ENCODE measurements around the gene CHAC2.
"Not testable (repeated sequence)": the region's sequence is repeated elsewhere in the genome, so short reads cannot be mapped to it uniquely, and the experiment has no call there.

CHAC2 gene

DNA sequence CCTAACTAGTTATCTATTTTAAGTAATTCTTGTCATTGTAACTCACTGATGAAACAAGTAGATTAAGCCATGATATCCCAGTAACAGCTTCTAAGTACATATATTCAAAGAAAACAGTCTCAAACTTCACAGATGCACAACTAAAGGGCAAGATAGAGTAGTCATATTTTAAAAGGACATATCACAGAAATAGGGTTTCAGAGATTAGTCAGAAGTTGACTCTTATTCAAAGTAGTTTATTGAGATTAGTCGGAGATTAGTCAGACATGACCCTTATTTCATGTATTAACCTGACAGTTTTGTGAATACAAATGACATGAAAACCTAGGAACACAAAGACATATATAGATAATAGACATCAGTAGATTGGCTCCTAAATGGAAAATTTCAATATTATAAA is 15.9 kb upstream of the CHAC2 start:
- Histone ChIP-seq H3K36me3 (replicated peaks) (peaks cover 3% of the 10 kb centered on the region), H3K27me3 (replicated peaks) (no peaks in the 10 kb centered on the region), H3K4me3 (ENCODE audit: low read depth, low read length) (no peak overlapping the region), H3K27ac (no peak overlapping the region)
- DNase-seq, result no peak
- TF ChIP-seq, protein P1, sequence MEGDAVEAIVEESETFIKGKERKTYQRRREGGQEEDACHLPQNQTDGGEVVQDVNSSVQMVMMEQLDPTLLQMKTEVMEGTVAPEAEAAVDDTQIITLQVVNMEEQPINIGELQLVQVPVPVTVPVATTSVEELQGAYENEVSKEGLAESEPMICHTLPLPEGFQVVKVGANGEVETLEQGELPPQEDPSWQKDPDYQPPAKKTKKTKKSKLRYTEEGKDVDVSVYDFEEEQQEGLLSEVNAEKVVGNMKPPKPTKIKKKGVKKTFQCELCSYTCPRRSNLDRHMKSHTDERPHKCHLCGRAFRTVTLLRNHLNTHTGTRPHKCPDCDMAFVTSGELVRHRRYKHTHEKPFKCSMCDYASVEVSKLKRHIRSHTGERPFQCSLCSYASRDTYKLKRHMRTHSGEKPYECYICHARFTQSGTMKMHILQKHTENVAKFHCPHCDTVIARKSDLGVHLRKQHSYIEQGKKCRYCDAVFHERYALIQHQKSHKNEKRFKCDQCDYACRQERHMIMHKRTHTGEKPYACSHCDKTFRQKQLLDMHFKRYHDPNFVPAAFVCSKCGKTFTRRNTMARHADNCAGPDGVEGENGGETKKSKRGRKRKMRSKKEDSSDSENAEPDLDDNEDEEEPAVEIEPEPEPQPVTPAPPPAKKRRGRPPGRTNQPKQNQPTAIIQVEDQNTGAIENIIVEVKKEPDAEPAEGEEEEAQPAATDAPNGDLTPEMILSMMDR (IDR thresholded peaks at IDR 0.05; ENCODE audit: low read depth, low read length, missing control alignments), result no peak
- in situ Hi-C loops (cut with HindIII; ENCODE audit: low pct_ligation_motif_present, low sequenced_read_pairs), result no loop called here

DNA sequence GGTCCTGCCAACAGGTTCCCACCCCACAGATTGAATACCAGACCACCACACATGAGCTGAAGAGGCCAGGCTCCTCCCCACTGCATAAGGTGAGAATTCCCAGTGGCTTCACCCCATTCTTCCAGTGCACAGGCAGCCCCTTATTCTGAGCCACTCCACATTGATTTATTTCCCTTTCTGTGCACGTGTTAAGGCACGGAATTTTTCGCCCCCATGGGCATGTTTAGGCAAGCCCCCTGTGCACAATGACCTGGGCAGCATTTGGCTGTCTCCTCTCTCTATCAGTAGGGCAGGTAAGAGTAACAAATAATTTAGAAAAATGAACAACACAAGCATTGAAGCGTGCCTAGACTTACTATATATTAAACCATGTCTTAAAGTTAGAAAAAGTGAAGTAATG is 15.2 kb upstream of the CHAC2 start:
- TF ChIP-seq, protein P1 (IDR thresholded peaks at IDR 0.05; ENCODE audit: low read depth, low read length, missing control alignments), result no peak
- H3K27me3 ChIP-seq (replicated peaks), result no peaks in the 10 kb centered on the region
- H3K27ac ChIP-seq, result no peak overlapping the region
- in situ Hi-C loops (cut with HindIII; ENCODE audit: low pct_ligation_motif_present, low sequenced_read_pairs), result no loop called here
- H3K36me3 ChIP-seq (replicated peaks), result peaks cover 3% of the 10 kb centered on the region
- no peak for DNase-seq
- H3K4me3 ChIP-seq (ENCODE audit: low read depth, low read length), result no peak overlapping the region

DNA sequence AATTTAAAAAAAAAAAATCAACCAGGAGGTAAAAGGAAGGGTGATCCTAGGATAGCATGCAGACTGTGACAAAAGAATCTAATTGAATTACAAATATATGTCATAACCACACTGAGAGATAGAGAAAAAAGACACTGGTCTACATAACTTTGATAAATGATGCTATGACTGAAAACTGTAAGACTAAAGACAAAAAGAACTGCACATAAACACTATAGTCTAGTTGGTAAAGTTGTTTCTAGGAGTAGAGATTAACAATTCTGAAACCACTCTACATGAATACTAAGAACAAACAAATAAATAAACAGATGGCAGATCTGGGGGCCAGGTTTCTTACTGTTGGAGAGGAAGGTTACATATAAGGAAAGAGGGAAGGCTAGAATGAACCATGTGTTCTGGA is 14.6 kb upstream of the CHAC2 start:
- H3K27ac ChIP-seq, result no peak overlapping the region
- in situ Hi-C loops (cut with HindIII; ENCODE audit: low pct_ligation_motif_present, low sequenced_read_pairs), result no loop called here
- TF ChIP-seq, protein P1 (IDR thresholded peaks at IDR 0.05; ENCODE audit: low read depth, low read length, missing control alignments), result no peak
- no peaks in the 10 kb centered on the region for H3K27me3 ChIP-seq (replicated peaks)
- no peak for DNase-seq
- peaks cover 3% of the 10 kb centered on the region for H3K36me3 ChIP-seq (replicated peaks)
- H3K4me3 ChIP-seq (ENCODE audit: low read depth, low read length), result no peak overlapping the region

DNA sequence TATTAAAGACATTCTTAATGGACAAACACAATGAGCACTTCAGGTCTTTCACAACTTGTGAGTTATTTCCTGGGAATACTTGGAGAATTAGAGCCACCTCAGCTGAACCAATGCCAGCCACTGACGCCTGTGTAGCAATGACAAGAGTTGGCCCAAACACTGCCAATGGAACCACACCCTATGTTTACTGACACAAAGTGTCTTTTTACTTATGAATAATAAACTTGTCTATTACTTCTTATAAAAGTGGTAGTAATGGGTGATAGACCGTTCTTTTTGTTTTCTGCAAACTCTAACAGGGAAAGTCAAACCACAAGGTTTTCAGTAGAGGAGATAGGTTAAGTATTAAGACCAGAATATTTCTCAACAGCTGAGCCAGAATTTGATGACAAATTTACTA is 12.5 kb upstream of the CHAC2 start:
- DNase-seq, result no peak
- in situ Hi-C loops (cut with HindIII; ENCODE audit: low pct_ligation_motif_present, low sequenced_read_pairs), result no loop called here

DNA sequence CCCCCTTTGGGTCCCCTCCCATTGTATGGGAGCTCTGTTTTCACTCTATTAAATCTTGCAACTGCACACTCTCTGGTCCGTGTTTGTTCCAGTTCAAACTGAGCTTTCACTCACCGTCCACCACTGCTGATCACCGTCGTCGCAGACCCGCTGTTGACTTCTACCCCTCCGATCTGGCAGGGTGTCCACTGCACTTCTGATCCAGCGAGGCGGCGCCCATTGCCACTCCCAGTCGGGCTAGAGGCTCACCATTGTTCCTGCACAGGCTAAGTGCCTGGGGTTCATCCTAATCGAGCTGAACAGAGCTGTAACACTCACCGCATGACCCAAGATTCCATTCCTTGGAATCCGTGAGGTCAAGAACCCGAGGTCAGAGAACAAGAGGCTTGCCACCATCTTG is 11.0 kb upstream of the CHAC2 start:
- no peak for DNase-seq
- no peak overlapping the region for H3K4me3 ChIP-seq (ENCODE audit: low read depth, low read length)
- no peak overlapping the region for H3K27ac ChIP-seq
- TF ChIP-seq, protein P1 (IDR thresholded peaks at IDR 0.05; ENCODE audit: low read depth, low read length, missing control alignments), result no peak
- in situ Hi-C loops (cut with HindIII; ENCODE audit: low pct_ligation_motif_present, low sequenced_read_pairs), result no loop called here
- H3K36me3 ChIP-seq (replicated peaks), result peaks cover 3% of the 10 kb centered on the region
- no peaks in the 10 kb centered on the region for H3K27me3 ChIP-seq (replicated peaks)

More for the DNA sequence above, 12.5 kb upstream of the CHAC2 start:
- no peak overlapping the region for H3K4me3 ChIP-seq (ENCODE audit: low read depth, low read length)
- no peak overlapping the region for H3K27ac ChIP-seq
- TF ChIP-seq, protein P1 (IDR thresholded peaks at IDR 0.05; ENCODE audit: low read depth, low read length, missing control alignments), result no peak
- H3K36me3 ChIP-seq (replicated peaks), result peaks cover 3% of the 10 kb centered on the region
- H3K27me3 ChIP-seq (replicated peaks), result no peaks in the 10 kb centered on the region

DNA sequence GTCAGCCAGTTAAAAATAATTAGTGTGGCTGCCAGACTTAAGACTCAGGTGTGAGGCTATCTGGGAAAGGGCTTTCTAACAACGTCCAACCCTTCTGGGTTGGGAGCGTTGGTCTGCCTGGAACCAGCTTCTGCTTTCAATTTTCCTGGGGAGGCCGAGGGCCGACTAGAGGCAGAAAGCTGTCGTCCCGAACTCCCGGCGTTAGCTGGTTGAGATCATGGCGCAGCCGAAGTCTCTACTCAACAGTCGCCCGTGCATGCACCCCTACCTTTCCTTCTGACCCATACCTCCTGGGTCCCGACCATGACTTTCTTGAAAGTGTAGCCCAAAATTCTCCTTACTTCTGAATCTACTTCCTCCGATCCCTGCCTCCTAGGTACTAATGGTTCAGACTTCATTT is 10.4 kb upstream of the CHAC2 start:
- in situ Hi-C loops (cut with HindIII; ENCODE audit: low pct_ligation_motif_present, low sequenced_read_pairs); H3K27me3 ChIP-seq (replicated peaks); H3K4me3 ChIP-seq (ENCODE audit: low read depth, low read length); H3K27ac ChIP-seq; DNase-seq; H3K36me3 ChIP-seq (replicated peaks): not testable (repeated sequence)
